NCI-H345 treated with DMSO at 0.1 percent for 48 hours (cell line): ENCODE results near the gene STMND1.
"Not testable (repeated sequence)": the region's sequence is repeated elsewhere in the genome, so short reads cannot be mapped to it uniquely, and the experiment has no call there.

Source experiments
- DNase-seq: peaks from one replicate; lab custom pipeline; 2025; ENCODE audit not compliant: unreplicated experiment; lab: John Stamatoyannopoulos, UW

Gene STMND1

DNA sequence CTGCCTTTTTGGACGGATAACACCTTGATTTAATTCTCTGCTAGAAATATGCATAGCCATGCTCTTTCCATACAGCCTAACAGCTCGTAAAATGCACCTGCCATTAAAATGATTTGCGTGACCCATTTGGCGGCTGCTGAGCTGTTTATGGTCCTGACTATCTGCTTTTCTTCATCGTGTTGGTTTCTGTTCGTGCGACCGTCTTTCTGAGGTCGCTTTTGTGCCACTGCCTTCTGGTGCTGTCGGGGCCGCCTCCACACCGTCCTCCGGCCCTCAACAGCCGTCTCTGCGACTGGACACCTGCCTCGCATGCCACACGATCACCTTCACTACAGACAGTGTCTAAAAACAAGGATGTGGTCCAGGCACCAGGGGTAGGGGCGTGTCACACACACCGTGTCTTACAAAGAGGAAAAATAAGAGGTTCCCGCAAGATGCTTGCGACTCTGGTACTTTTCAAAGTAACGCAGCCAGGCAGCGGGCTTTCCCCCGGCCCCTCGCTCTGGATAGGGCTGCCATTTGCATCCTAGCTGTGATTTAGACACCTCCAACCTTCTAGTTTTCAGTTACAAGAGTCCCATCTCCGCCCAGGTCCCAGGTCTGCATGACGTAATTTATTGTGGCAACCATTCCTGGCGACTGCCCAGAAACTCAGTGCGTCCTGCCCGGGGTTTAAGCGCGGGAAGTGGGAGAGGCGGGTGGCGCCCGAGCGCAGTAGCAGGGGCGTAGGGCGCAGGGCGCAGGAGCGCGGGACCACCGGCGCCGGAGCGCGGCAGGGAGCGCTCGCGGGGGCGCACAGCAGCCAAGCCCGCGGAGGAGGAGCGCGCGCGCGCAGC, at the start of gene STMND1:
STMND1 (plus strand) TSS at position 629 of the 836 bp plus-strand sequence. CDS start 208 bp downstream, outside the sequence.
- no peak for DNase-seq

DNA sequence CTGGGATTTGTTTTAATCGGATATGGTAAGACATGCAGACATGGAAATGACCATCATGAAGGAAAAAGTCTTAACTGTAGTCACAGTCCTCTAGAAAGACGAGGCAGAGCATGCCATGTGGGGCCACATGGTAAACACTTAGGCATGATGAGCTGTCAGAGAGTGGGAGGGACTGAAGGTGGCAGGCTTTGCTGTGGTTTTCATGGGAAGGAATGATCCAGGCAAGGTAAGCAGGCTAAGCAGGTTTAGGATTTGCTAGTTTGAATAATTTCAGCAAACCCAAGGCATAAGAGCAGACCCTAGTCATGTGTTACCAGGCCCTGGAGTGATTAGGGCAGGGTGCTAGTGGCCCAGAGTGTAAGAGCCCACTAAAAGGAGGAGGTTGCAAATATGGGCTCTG, 47.2 kb upstream of the STMND1 start:
- no peak for DNase-seq

DNA sequence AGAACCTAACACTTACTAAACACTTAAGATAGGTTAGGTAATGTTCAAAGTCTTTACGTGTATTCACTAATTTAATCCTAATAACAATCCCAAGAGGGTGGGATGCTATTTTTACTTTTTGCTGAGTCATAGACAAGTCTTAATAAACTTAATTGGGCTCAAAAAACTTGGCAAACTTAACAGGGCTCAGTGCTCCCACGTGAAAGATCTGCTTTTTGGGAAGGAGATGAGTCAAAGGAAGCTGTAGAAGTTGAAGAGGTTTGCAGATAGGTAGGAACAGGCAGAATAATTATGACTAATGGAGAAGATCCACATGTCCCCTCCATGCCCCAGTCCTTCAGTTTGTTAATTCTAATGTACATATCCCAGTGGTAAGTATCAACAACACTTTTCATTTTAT, 44.5 kb upstream of the STMND1 start:
- no peak for DNase-seq

DNA sequence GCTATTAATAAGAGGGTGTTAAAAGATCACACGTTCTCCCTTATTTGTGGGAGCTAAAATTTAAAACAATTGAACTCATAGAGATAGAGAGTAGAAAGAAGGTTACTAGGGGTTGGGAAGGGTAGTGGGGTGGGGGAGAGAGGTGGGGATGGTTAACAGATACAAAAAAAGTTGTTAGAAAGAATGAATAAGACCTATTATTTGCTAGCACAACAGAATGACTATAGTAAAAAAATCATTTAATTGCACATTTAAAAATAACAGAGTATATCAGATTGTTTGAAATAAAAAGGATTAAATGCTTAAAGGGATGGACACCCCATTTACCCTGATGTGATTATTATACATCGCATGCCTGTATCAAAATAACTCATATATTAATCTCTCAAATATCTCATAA, 43.3 kb upstream of the STMND1 start:
- no peak for DNase-seq

DNA sequence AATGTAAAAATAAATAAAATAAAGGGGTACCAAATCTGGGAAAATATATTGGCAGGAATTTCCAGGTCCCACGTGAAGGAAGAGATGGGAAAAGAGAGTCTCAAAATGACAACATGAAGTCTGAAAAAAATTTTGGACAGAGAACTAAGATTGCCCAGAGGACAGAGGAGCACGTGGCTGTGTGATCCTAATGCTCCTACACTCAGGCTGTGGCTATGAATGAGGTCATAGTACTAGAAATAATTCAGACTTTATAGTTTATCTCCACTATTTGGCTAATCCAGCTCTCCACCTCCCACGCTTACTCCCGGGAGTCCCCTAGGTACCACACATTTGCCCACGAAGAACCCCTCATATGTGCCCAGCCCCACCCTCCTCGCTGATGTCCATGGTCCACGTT, 42.8 kb upstream of the STMND1 start:
- DNase-seq = no peak

DNA sequence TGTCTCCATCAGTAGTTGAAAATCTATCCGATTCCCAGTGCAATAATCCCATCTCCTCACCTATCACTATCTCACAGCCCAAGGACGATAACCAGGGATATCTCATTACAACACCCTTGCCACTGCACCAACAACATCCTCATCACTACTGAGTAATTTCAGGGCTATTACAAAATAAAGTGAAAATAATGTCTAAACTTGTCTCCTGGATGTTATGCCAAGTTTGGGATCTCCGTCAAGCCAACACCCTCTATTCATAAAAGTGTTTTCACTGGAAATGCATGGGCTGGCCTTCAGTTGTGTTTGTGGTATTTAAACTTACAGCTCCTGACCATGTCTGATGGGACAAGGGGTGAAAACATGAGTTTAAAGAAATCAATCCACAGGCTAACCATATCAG, 42.0 kb upstream of the STMND1 start:
- no peak for DNase-seq

DNA sequence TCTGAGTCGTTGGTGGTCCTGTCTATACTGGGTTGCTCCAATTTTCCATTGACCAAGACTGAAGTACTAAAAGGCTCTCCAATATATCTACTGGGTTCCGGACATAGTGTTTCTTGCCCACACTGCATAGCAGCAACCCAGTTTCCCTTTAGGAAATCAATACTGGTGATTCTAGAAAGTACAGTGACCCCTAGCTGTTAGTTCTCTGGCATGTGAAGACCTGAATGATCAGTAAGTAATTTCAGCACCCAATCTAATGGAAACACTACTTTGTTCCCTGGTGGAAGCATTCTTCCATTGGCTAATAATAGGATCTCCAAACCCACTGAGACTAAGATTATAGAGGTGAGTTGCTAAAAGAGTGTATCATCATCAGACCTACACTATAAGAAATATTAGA, 40.8 kb upstream of the STMND1 start:
- no peak for DNase-seq

DNA sequence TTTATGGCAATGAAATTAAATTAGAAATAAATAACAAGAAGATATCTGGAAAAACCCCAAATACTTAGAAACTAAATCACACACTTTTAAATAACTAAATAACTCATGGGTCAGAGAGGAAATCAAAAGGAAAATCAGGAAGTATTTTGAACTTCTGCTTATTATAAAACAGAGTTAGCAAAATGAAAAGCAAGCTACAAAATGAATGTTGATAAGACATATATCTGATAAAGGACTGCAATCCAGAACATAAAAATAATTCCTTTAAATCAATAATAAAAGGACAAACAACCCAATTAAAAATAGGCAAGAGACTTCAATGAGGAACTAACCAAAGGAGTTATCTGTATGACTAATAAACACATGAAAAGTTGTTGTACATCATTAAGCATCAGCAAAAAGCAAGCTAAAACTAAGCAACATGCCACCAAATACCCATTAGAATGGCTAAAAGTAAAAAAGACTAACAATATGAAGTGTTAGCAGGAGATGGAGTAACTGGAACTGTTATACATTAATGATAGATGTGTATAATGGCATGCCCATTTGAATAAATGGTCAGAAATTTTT, 38.9 kb upstream of the STMND1 start:
- no peak for DNase-seq

DNA sequence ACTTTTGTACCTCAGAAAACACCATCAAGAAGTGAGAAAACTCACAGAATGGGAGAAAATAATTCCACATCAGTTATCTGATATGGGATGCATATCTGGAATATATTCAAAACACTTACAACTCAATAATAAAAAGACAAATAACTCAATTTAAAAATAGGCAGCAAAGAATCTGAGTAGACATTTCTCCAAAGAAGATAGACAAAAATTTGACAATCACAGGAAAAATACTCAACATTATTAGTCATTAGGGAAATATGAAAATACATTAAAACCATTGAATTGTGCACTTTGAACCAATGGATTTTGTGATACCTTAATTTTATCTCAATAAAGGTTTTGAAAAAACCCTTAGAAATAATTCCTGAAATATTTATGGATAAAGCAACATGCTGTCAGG, 36.9 kb upstream of the STMND1 start:
- no peak for DNase-seq

DNA sequence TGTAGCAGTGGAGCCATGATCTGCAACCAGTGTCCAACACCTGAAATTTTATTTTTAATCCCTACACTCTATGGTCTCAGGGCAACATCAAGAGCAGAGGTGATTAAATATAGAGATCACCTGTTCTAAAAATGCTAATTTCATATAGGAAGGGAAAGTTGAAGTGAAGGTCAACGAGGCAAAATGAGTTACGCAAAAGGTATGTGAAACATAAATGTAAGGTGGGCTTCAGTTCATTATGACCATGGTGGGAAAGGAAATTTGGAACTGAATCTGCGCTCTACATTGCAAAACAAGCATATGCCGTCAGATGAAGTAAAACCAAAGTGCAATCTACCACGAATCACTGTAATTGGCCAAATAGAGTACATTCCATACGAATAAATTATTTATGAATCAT, 35.2 kb upstream of the STMND1 start:
- no peak for DNase-seq

DNA sequence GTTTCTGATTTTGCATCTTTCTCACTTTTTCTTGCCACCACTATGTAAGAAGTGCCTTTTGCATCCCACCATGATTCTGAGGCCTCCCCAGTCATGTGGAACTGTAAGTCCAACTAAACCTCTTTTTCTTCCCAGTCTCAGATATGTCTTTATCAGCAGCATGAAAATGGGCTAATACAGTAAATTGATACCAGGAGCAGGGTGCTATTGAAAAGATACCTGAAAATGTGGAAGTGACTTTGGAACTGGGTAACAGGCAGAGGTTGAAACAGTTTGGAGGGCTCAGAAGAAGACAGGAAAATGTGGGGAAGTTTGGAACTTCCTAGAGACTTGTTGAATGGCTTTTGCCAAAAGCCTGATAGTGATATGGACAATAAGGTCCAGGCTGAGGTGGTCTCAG, 32.9 kb upstream of the STMND1 start:
- DNase-seq = not testable (repeated sequence)

DNA sequence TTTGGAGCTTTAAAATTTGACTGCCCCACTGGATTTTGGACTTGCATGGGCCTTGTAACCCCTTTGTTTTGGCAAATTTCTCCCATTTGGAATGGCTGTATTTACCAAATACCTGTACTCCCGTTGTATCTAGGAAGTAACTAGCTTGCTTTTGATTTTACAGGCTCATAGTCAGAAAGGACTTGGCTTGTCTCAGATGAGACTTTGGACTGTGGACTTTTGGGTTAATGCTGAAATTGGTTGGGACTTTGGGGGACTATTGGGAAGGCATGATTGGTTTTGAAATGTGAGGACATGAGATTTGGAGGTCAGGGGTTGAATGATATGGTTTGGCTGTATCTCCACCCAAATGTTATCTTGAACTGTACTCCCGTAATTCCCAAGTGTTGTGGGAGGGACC, 31.4 kb upstream of the STMND1 start:
- DNase-seq = not testable (repeated sequence)

DNA sequence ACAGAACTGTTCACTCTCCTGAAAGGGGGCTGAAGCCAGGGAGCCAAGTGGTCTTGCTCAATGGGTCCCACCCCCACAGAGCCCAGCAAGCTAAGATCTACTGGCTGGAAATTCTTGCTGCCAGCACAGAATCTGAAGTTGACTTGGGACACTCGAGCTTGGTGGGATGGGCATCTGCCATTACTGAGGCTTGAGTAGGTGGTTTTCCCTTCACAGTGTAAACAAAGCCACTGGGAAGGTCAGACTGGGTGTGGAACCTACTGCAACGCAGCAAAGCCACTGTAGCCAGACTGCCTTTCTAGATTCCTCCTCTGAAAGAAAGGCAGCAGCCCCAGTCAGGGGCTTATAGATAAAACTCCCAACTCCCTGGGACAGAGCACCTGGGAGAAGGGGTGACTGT, 28.3 kb upstream of the STMND1 start:
- DNase-seq = not testable (repeated sequence)

DNA sequence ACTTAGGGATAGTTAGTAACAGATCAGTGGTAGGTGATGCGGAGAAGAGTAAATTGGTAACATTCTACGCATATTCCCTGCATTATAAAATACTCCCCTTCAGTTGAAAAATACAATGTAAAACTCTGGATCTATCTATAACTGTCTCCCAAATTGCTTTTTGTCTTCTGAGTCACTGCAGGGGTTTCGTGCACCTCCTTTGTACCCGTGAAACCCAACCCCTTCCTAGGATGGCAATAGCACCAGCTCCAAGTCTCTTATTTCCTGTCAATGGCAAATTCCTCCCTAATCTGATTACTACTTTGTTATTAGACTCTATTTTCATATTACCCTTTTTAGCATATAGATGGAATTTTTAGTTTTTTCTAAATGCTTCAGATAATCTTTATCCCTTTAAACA, 20.6 kb upstream of the STMND1 start:
- no peak for DNase-seq

DNA sequence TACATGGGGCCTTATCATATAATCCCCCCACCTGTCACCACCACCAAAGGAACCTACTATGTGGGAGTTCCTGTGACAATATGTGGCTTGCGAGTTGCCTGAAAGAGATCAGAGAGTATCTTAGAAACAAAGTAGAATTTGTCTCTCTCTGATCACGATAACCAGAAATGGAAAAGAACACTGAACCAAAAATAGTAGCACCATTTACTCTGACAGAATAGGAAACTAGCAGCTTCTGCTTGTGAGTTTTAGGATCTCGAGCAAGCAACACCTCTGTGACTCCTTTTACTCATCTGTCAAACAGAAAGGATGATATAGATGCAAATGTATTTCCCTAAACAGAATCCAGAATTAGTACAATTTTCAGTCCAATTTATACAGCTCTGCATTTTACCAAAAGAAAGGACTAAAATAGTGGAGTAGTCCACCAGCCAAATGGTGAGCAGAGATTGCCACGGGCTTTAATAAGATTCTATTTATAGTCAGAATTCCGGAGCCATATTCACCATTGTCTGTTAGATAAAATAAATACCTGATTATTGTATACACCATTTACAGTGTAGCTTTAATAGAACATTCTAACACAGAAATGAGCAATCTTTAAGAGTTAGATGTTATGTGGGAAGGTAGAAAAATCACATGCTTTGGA, 19.9 kb upstream of the STMND1 start:
- DNase-seq = no peak

DNA sequence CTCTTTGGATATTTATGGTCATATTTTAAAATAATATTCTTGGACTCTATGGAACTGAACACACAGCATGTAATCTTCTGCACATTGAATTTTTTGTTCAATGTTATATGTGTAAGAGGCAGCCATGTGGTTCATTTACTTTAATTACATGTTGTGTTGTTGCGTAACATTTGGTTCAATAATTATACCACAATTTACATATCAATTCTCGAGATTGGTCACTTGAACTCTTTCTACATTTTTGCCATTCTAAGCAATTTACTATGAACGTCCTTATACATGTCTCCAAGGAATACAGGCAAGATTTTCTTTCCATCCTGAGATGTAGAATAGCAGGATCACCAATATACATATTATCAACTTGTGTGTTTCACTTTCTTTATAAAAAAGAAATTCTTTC, 18.5 kb upstream of the STMND1 start:
- DNase-seq = no peak

DNA sequence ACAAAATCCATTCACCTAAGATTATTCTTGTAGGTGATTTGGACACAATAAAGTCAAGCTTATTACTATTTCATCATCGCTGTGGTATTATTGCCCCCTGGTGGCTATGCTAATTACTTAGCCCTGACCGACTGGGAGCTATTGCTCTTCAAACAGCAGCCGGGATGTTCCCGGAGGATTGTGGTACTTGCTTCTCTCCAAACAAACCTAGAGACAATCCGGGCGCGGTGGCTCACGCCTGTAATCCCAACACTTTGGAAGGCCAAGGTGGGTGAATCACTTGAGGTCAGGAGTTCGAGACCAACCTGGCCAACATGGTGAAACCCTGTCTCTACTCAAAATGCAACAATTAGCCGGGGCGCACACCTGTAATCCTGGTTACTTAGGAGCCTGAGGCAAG, 15.4 kb upstream of the STMND1 start:
- no peak for DNase-seq

DNA sequence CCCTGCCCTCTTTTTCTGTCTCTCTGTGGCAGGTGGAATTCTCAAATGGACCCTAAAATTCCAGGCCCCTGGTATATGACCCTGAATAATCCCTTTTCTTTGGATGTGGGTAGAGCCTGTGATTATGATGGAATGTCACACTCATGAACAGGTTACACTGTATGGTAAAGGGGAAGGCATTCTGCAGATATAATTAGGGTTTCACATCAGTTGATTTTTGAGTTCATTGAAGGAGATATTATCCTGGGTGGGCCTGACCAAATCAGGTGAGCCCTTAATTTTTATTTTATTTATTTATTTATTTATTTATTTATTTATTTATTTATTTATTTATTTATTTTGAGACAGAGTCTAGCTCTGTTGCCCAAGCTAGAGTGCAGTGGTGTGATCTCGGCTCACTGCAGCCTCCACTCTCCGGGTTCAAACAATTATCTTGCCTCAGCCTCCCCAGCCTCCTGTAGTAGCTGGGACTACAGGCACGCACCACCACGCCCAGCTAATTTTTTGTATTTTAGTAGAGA, 13.7 kb upstream of the STMND1 start:
- DNase-seq = no peak

DNA sequence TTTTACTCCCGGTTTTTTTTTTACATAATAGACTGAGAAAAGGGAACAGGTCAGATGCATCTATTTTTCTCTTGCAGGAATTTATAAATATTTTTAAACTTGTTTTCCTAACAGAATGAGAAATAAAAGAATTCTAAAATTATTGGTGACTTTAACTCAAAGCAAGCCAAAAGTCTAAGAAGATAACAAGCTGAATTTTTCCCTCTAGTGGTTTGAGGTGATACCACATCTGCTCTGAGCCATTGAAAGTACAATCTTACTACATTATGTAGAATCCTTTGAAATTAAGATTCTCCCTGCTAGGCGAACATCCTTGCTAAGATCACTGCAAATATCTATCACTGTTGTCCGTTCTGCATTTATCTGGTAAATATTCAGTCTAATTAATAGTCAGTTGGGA, 10.7 kb upstream of the STMND1 start:
- DNase-seq = no peak

DNA sequence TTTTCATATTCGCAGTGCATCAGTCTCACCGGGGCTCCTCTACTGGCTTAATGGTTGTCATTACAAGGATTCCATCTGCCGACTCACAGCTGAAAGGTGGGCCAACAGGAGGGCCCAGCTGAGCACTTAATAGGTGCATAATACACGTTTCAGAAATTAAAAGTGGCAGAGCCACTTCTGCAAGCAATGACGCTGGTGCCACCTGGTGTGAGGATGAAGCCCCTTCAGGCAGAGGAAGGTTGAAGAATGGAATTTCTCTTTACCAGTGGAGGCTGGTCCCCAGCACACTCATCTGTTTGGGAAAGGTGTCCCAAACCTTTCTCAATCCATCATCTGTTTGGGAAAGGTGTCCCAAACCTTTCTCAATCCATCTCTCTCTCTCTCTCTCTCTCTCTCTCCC, 8.2 kb upstream of the STMND1 start:
- DNase-seq = no peak

DNA sequence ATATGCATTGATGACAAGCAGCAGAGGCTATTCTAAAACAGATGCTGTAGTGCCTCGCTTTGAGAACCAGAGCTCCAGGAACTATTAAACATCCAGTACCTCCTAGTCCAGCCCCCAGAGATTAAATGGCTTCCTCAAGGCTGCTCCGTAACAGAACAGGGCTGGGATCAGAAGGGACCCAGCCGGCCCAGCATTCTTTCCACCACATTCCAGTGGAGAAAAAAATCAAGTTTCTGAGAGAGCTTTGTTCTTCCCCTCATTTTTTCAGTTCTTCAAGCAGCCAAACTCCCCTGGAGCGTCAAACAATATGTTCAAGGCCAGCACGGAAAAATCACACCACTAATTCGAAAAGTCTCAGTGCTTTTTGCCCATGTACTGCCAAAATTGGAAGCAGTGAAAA, 5.8 kb upstream of the STMND1 start:
- DNase-seq = no peak

DNA sequence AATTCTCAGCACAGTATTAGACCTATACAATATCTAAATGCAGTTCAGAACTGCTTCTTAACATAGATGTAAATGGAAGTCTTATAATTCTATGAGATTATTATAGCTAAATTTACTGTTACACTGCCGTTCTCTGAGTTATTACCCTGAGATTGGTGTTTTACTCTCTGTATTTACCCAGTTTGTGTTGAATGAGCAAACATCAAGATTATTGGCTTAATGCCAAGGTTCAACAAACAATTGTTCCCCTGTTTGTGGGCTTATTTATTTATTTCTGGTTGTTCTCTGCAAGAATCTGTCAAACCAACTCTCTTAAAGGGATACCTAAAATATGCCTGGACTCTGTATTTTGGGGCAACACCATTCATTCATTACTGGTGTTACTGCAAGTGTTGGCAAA, 5.2 kb upstream of the STMND1 start:
- DNase-seq = no peak
